Inflammatory macrophage treated with lipopolysaccharide for 1 hour (primary cell): Measurements from ENCODE around the gene SYNJ2.
A peak's percentile ranks its signal among the peaks of the same experiment; 100 is the strongest.

Experiments
- DNase-seq, 2 donors: peaks; one replicate each; pipeline ENCODE4 v3.0.0-alpha.2; 2020 to 2022

SYNJ2 gene

GRCh38 chr6:158044525-158044888 is 62.8 kb downstream of the SYNJ2 start:
- no peak for DNase-seq

- no peak for DNase-seq
Measured at GRCh38 chr6:158046201-158047126, 64.8 kb downstream of the SYNJ2 start.

- peak in 1 of 2 donors; percentile 63 for DNase-seq
Measured at GRCh38 chr6:158047127-158047518, 65.5 kb downstream of the SYNJ2 start.

GRCh38 chr6:158047563-158048323 is 66.1 kb downstream of the SYNJ2 start:
- no peak for DNase-seq

- DNase-seq = no peak
Measured at GRCh38 chr6:158048589-158048988, 66.9 kb downstream of the SYNJ2 start.

- no peak for DNase-seq
Measured at GRCh38 chr6:158049055-158050028, 67.7 kb downstream of the SYNJ2 start.

GRCh38 chr6:158050107-158050735 is 68.6 kb downstream of the SYNJ2 start:
- DNase-seq = no peak

- DNase-seq = no peak
Measured at GRCh38 chr6:158050955-158051354, 69.3 kb downstream of the SYNJ2 start.

- no peak for DNase-seq
Measured at GRCh38 chr6:158051968-158052367, 70.3 kb downstream of the SYNJ2 start.

GRCh38 chr6:158053377-158054313 is 72.0 kb downstream of the SYNJ2 start:
- no peak for DNase-seq

GRCh38 chr6:158056355-158056754 is 74.7 kb downstream of the SYNJ2 start:
- no peak for DNase-seq

- DNase-seq = no peak
Measured at GRCh38 chr6:158056804-158057203, 75.1 kb downstream of the SYNJ2 start.

- DNase-seq = peak; percentile 95 to 98
Measured at GRCh38 chr6:158057213-158057987, 75.7 kb downstream of the SYNJ2 start.

- peak; percentile 60 to 69 for DNase-seq
Measured at GRCh38 chr6:158058171-158058651, 76.5 kb downstream of the SYNJ2 start.

GRCh38 chr6:158059108-158059507 is 77.4 kb downstream of the SYNJ2 start:
- DNase-seq = no peak

GRCh38 chr6:158060455-158061360 is 79.0 kb downstream of the SYNJ2 start:
- DNase-seq = no peak

- no peak for DNase-seq
Measured at GRCh38 chr6:158061361-158061708, 79.7 kb downstream of the SYNJ2 start.

- DNase-seq = no peak
Measured at GRCh38 chr6:158061709-158062461, 80.2 kb downstream of the SYNJ2 start.
